Measurements from ENCODE around the gene RALGAPA1.
A peak's percentile ranks its signal among the peaks of the same experiment; 100 is the strongest.

- TF ChIP-seq CTCF (conservative IDR thresholded peaks at IDR 0.05 in 1 of 2, IDR thresholded peaks at IDR 0.05 in 1 of 2; ENCODE audit: low read depth in 1 of 2, low read length in 2 of 2) (peak; percentile 87 to 96), EZH2 (IDR thresholded peaks at IDR 0.05; ENCODE audit: low read length, missing control alignments) (no peak)
Measured at GRCh38 chr14:35821564-35822411, 12.7 kb upstream of the RALGAPA1 start.

Measured in fibroblast of lung (primary cell).